A549 (cell line): Measurements from ENCODE around the gene HERC2.
"Not testable (repeated sequence)": the region's sequence is repeated elsewhere in the genome, so short reads cannot be mapped to it uniquely, and the experiment has no call there.

Experiments used
- BHLHE40 ChIP-seq: IDR thresholded peaks from 2 replicates; pipeline ENCODE4 v1.6.1; 2012; ENCODE audit warnings: low read depth, low read length, inconsistent platforms
- CEBPB ChIP-seq, 2 experiments: fragments of >200 bp in 1 of 2; sonication (Bioruptor Twin) in 1 of 2; formaldehyde crosslinking in 1 of 2; IDR thresholded peaks; 2 replicates each; pipeline ENCODE4 v1.6.1; 2012 to 2016
- CTCF ChIP-seq: fragments of >200 bp; sonication (Bioruptor Twin); formaldehyde crosslinking; IDR thresholded peaks from 3 replicates; pipeline ENCODE4 v1.5.1; 2016
- E2F6 ChIP-seq: IDR thresholded peaks from 2 replicates; pipeline ENCODE4 v1.6.1; 2012; ENCODE audit warnings: low read depth, borderline replicate concordance
- EHF ChIP-seq: fragments of 250-450 bp; sonication (Bioruptor Pico); IDR thresholded peaks from 2 replicates; pipeline ENCODE4 v1.5.0; 2020; ENCODE audit warnings: mild to moderate bottlenecking
- EHMT2 ChIP-seq: fragments of 200-600 bp; sonication (generic); IDR thresholded peaks from 2 replicates; pipeline ENCODE4 v1.6.1; 2016; ENCODE audit warnings: antibody characterized with exemption, low read depth, mild to moderate bottlenecking, moderate library complexity
- PBX3 ChIP-seq: IDR thresholded peaks from 2 replicates; pipeline ENCODE4 v1.6.1; 2012
- POLR2A ChIP-seq: IDR thresholded peaks from 2 replicates; pipeline ENCODE4 v1.6.1; 2012; ENCODE audit warnings: mild to moderate bottlenecking, low read length

- not testable (repeated sequence) for TF ChIP-seq E2F6; POLR2A; EHMT2; CTCF; CEBPB (IDR thresholded peaks at IDR 0.05); PBX3; BHLHE40; EHF (CRISPR knock-in tag)
Measured at GRCh38 chr15:28136236-28136904, 185.6 kb downstream of the HERC2 start.
